Small intestine (tissue), 7 donors: ENCODE measurements around the gene POLRMT. TPM values are rescaled to one million over a fixed set of nuclear protein-coding genes. Genes with fewer than 3 reads are reported as not detected.
"Not testable (repeated sequence)": the region's sequence is repeated elsewhere in the genome, so short reads cannot be mapped to it uniquely, and the experiment has no call there.

Source experiments
- DNase-seq, 2 donors: peaks; one replicate each; pipeline versions ENCODE4 v3.0.0 to v3.0.0-alpha.2; 2013
- FAIRE-seq: peaks from 2 replicates; lab custom pipeline; 2012; peaks lifted over from hg19 to GRCh38; lab: Jason Lieb, UNC
- H3K27ac ChIP-seq, 3 donors: one replicate each; pipeline ENCODE4 v1.5.1; 2013; ENCODE audit warnings: low read length in 2 of 3, mild to moderate bottlenecking in 2 of 3, control low read depth in 1 of 3, inconsistent platforms in 1 of 3, low read depth in 1 of 3, moderate library complexity in 1 of 3
- H3K27me3 ChIP-seq, 3 donors: one replicate each; pipeline ENCODE4 v1.6.1; 2013; ENCODE audit warnings: low read length in 3 of 3, inconsistent platforms in 1 of 3; ENCODE audit not compliant: control insufficient read depth in 3 of 3, insufficient read depth in 3 of 3
- H3K36me3 ChIP-seq, 3 donors: one replicate each; pipeline ENCODE4 v1.6.1; 2013; ENCODE audit warnings: low read length in 3 of 3, inconsistent platforms in 1 of 3, low read depth in 1 of 3, mild to moderate bottlenecking in 1 of 3, moderate library complexity in 1 of 3; ENCODE audit not compliant: control insufficient read depth in 3 of 3, insufficient read depth in 2 of 3
- H3K4me1 ChIP-seq, 3 donors: one replicate each; pipeline ENCODE4 v1.6.1; 2013; ENCODE audit warnings: low read length in 2 of 3, inconsistent platforms in 1 of 3, low read depth in 1 of 3, mild to moderate bottlenecking in 1 of 3, moderate library complexity in 1 of 3; ENCODE audit not compliant: control insufficient read depth in 3 of 3, insufficient read depth in 2 of 3
- H3K4me3 ChIP-seq, 3 donors: one replicate each; pipeline ENCODE4 v1.5.1; 2013; ENCODE audit warnings: low read length in 3 of 3, control low read depth in 1 of 3, inconsistent platforms in 1 of 3, low read depth in 1 of 3, mild to moderate bottlenecking in 1 of 3, moderate library complexity in 1 of 3
- H3K9me3 ChIP-seq, 2 donors: one replicate each; pipeline ENCODE4 v1.6.1; 2013; ENCODE audit warnings: low read depth in 1 of 2, low read length in 1 of 2; ENCODE audit not compliant: control insufficient read depth in 2 of 2, insufficient read depth in 1 of 2
- WGBS, 3 donors: extraction: QIAGEN DNeasy Blood & Tissue Kit; methylation state at CpG; one replicate each; pipeline ENCODE4 v1.1.7; 2013; 5-methylcytosine and 5-hydroxymethylcytosine counted together
- polyA plus RNA-seq, 4 donors: library from polyadenylated mRNA; stranded (reverse) in 3 of 4; unstranded in 1 of 4; fragments of 200-250 nt in 3 of 4; fragments of 120-200 nt in 1 of 4; gene quantifications; one replicate each; pipeline versions ENCODE4 v1.2.1 to v1.2.3, GENCODE V29; 2013
- donor health status: healthy with polysubstance abuse.
- donor health status: control.
- donor health status: control.
- donor health status: Bipolar disorder and iron deficiency.
- donor health status: healthy.

The POLRMT gene
- polyA plus RNA-seq, 4 donors, result 63.0 to 153 (median 86.8) TPM

- no peak overlapping the region for H3K4me3 ChIP-seq
- no peak for FAIRE-seq
- peak overlapping the region in 1 of 3 donors; percentile 1 for H3K27ac ChIP-seq
- H3K27me3 ChIP-seq, result peaks cover 0 to 9% (median 5%) of the 10 kb centered on the region in 3 donors
- H3K36me3 ChIP-seq, result peaks cover 0 to 20% (median 0%) of the 10 kb centered on the region in 3 donors
- 31 to 52% (median 32%) methylated on average over 20 to 22 of the region's 22 CpGs for WGBS, 3 donors
- H3K4me1 ChIP-seq, result peaks cover 0 to 42% (median 7%) of the 10 kb centered on the region in 3 donors
- no peak for DNase-seq
- no peaks in the 10 kb centered on the region for H3K9me3 ChIP-seq
These were observed 44.5 kb upstream of the POLRMT start for GRCh38 chr19:677601-678436.

- DNase-seq (peak in 1 of 2 donors; percentile 64), FAIRE-seq (no peak)
- WGBS, 3 donors, result 0 to 12% (median 8%) methylated on average over 3 to 15 of the region's 15 CpGs
- Histone ChIP-seq H3K36me3 (peaks cover 0 to 16% (median 0%) of the 10 kb centered on the region in 3 donors), H3K4me3 (peak overlapping the region in 1 of 3 donors; percentile 45), H3K27ac (peak overlapping the region in 1 of 3 donors; percentile 85), H3K9me3 (no peaks in the 10 kb centered on the region), H3K4me1 (peaks cover 0 to 42% (median 7%) of the 10 kb centered on the region in 3 donors), H3K27me3 (peaks cover 0 to 9% (median 5%) of the 10 kb centered on the region in 3 donors)
These were observed 43.9 kb upstream of the POLRMT start for GRCh38 chr19:677201-677600.

- no peak for FAIRE-seq
- Histone ChIP-seq H3K36me3 (peaks cover 0 to 13% (median 0%) of the 10 kb centered on the region in 3 donors), H3K9me3 (no peaks in the 10 kb centered on the region), H3K4me3 (peak within 1 kb of the TSS; percentile 17 to 53 (median 45)), H3K27ac (peak within 1 kb of the TSS in 2 of 3 donors; percentile 62 to 85), H3K27me3 (peaks cover 0 to 9% (median 5%) of the 10 kb centered on the region in 3 donors), H3K4me1 (peaks cover 0 to 42% (median 5%) of the 10 kb centered on the region in 3 donors)
- 6 to 8% (median 6%) methylated on average over 36 to 63 of the region's 63 CpGs for WGBS, 3 donors
- DNase-seq, result peak in 1 of 2 donors; percentile 73
These were observed 43.2 kb upstream of the POLRMT start, which contains the start of gene FSTL3 for GRCh38 chr19:676339-677105. Gene FSTL3, plus strand, starts transcription at chr19:676392. Its CDS starts 32 bp downstream, at chr19:676424.

GRCh38 chr19:676007-676338 is 42.6 kb upstream of the POLRMT start:
- 7 to 12% (median 8%) methylated on average over 12 to 31 of the region's 31 CpGs for WGBS, 3 donors
- no peak for DNase-seq
- FAIRE-seq, result no peak
- Histone ChIP-seq H3K36me3 (peaks cover 0 to 9% (median 0%) of the 10 kb centered on the region in 3 donors), H3K27ac (peak overlapping the region in 2 of 3 donors; percentile 21 to 62), H3K4me3 (peak overlapping the region; percentile 17 to 27 (median 20)), H3K27me3 (peaks cover 0 to 9% (median 5%) of the 10 kb centered on the region in 3 donors), H3K9me3 (no peaks in the 10 kb centered on the region), H3K4me1 (peaks cover 0 to 39% (median 4%) of the 10 kb centered on the region in 3 donors)

GRCh38 chr19:674282-675151 is 41.2 kb upstream of the POLRMT start:
- Histone ChIP-seq H3K4me1 (peaks cover 0 to 37% (median 3%) of the 10 kb centered on the region in 3 donors), H3K27ac (no peak overlapping the region), H3K9me3 (no peaks in the 10 kb centered on the region), H3K27me3 (peaks cover 0 to 9% (median 5%) of the 10 kb centered on the region in 3 donors), H3K4me3 (no peak overlapping the region), H3K36me3 (peaks cover 0 to 9% (median 0%) of the 10 kb centered on the region in 3 donors)
- FAIRE-seq (no peak), DNase-seq (no peak)
- 52 to 69% (median 59%) methylated on average over 35 to 38 of the region's 38 CpGs for WGBS, 3 donors

- Histone ChIP-seq H3K36me3 (no peaks in the 10 kb centered on the region), H3K27me3 (peaks cover 0 to 3% (median 0%) of the 10 kb centered on the region in 3 donors), H3K27ac (no peak overlapping the region), H3K4me1 (peaks cover 0 to 10% (median 0%) of the 10 kb centered on the region in 3 donors), H3K4me3 (no peak overlapping the region), H3K9me3 (peaks cover 0 to 23% of the 10 kb centered on the region in 2 donors)
- WGBS, 3 donors, result 67 to 76% (median 70%) methylated on average over 9 of the region's 9 CpGs
- no peak for FAIRE-seq
- DNase-seq, result no peak
These were observed 37.3 kb upstream of the POLRMT start for GRCh38 chr19:670609-671075.

GRCh38 chr19:668675-669434 is 35.5 kb upstream of the POLRMT start:
- Histone ChIP-seq H3K9me3 (peaks cover 0 to 23% of the 10 kb centered on the region in 2 donors), H3K4me1 (peaks cover 0 to 12% (median 0%) of the 10 kb centered on the region in 3 donors)
- 40 to 52% (median 42%) methylated on average over 12 of the region's 12 CpGs for WGBS, 3 donors
- DNase-seq, H3K27me3 ChIP-seq, FAIRE-seq, H3K36me3 ChIP-seq, H3K27ac ChIP-seq, H3K4me3 ChIP-seq: not testable (repeated sequence)
